ENCODE results near the gene BMP6. TPM values are rescaled to one million over a fixed set of nuclear protein-coding genes. Genes with fewer than 3 reads are reported as not detected.

BMP6 gene
- total and polyA plus RNA-seq, 2 of the 8 experiments (the other 6 are each of a cell fraction or from before 2014, with no cell fraction given) = 2.0 to 2.1 TPM

DNA sequence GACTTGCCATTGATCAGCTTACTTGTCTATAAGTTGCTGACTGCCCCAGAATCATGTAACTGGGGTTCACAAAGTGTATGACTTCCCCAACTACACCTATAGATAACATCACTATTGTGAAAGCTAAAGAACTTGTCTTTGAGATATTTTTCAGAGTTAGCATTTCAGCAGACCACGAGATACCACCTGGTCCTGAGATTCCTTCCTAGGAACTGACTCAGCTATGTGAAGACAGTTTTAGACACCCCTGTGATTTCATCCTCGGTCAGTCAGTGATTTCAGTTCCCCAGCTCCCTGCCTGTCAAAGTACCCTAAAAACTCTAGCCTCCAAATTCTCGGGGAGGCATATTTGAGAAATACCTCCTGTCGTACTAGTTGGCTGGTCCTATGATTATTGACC lies 122.3 kb downstream of the BMP6 start:
- H2BK5ac ChIP-seq (ENCODE audit: low read depth, low read length) = no peak overlapping the region
- H4K5ac ChIP-seq (ENCODE audit: insufficient read length, low read depth, low read length) = no peak overlapping the region
- H3K23ac ChIP-seq (ENCODE audit: insufficient read length) = no peak overlapping the region
- no peak overlapping the region for H2AFZ ChIP-seq (ENCODE audit: low read length)
- no peak for DNase-seq (ENCODE audit: low read depth in 1 of 2, low spot score in 2 of 2)
- no peak overlapping the region for H3K27ac ChIP-seq (ENCODE audit: low read depth, low read length)
- H4K91ac ChIP-seq (replicated peaks; ENCODE audit: insufficient read length, low read length) = no peak overlapping the region
- no peaks in the 10 kb centered on the region for H3K79me1 ChIP-seq (ENCODE audit: low read depth, low read length)
- H3K14ac ChIP-seq (ENCODE audit: insufficient read length) = no peak overlapping the region
- WGBS, 2 experiments (ENCODE audit: extremely low coverage in 1 of 2, insufficient coverage in 1 of 2, insufficient read length in 1 of 2, insufficient replicate concordance in 2 of 2, low coverage in 1 of 2, low lambda C conversion rate in 2 of 2, missing lambda C conversion rate in 1 of 2) = 80% methylated on average over 4 of the region's 4 CpGs; no CpG with 5 or more reads in 1 of the 2 experiments
- H2AK5ac ChIP-seq (ENCODE audit: low read depth, low read length) = no peak overlapping the region
- no peaks in the 10 kb centered on the region for H3K23me2 ChIP-seq (ENCODE audit: low read depth, low read length)
- no peak overlapping the region for H3K4ac ChIP-seq (replicated peaks; ENCODE audit: insufficient read length, low read depth, low read length)
- no peaks in the 10 kb centered on the region for H3K27me3 ChIP-seq (replicated peaks in 1 of 4; ENCODE audit: control insufficient read depth in 3 of 4, extremely low read depth in 1 of 4, insufficient read depth in 3 of 4, low read length in 3 of 4)
- no peak overlapping the region for H3K4me3 ChIP-seq (ENCODE audit: extremely low read depth in 1 of 4, insufficient read depth in 2 of 4, low read depth in 3 of 4, low read length in 4 of 4)
- no peaks in the 10 kb centered on the region for H3K4me1 ChIP-seq (replicated peaks in 1 of 4; ENCODE audit: control insufficient read depth in 3 of 4, insufficient read depth in 4 of 4, low read length in 3 of 4)
- H3K9me3 ChIP-seq (ENCODE audit: insufficient read depth in 2 of 2, low read depth in 1 of 2, low read length in 1 of 2) = peaks cover 8 to 15% of the 10 kb centered on the region in 2 experiments
- 0 out of 8 replicates have a peak, but pooled peaks cover 0 to 4% (median 0%) of the 10 kb centered on the region in 4 experiments for H3K36me3 ChIP-seq (ENCODE audit: control insufficient read depth in 2 of 4, insufficient read depth in 4 of 4, low read length in 3 of 4)
- no peak overlapping the region for H2BK15ac ChIP-seq (ENCODE audit: low read length)
- H3K79me2 ChIP-seq (ENCODE audit: control insufficient read depth in 1 of 2, insufficient read depth in 2 of 2, low read length in 2 of 2) = no peaks in the 10 kb centered on the region
- H4K20me1 ChIP-seq (replicated peaks in 1 of 2; ENCODE audit: control insufficient read depth in 1 of 2, insufficient read depth in 2 of 2, low read length in 2 of 2) = no peaks in the 10 kb centered on the region
- ChIA-PET POLR2A (ENCODE audit: partially characterized antibody) (no interaction called here), CTCF (ENCODE audit: partially characterized antibody) (no interaction called here)
- no peak overlapping the region for H3K56ac ChIP-seq (replicated peaks; ENCODE audit: insufficient read length, low read depth, low read length)
- H3K4me2 ChIP-seq (ENCODE audit: insufficient read depth in 1 of 2, low read depth in 2 of 2, low read length in 2 of 2) = no peak overlapping the region
- H2BK20ac ChIP-seq (ENCODE audit: low read length) = no peak overlapping the region
- no peak overlapping the region for H3K18ac ChIP-seq (ENCODE audit: extremely low read depth, low read length)
- H4K8ac ChIP-seq (ENCODE audit: extremely low read depth, insufficient read depth, low read length) = no peak overlapping the region
- FAIRE-seq = no peak
- no peak overlapping the region for H2BK120ac ChIP-seq (replicated peaks; ENCODE audit: low read depth, low read length)
- no peak overlapping the region for H2BK12ac ChIP-seq (ENCODE audit: low read depth, low read length)
- H3K9ac ChIP-seq (replicated peaks in 1 of 4; ENCODE audit: extremely low read depth in 1 of 4, low read depth in 3 of 4, low read length in 3 of 4) = no peak overlapping the region
- TF ChIP-seq RXRA (IDR thresholded peaks at IDR 0.05; ENCODE audit: insufficient read depth, low read depth, low read length) (no peak), TCF12 (IDR thresholded peaks at IDR 0.05; ENCODE audit: low read depth, low read length) (no peak), GTF2F1 (IDR thresholded peaks at IDR 0.05; ENCODE audit: borderline replicate concordance, low read depth, low read length) (no peak), BRCA1 (IDR thresholded peaks at IDR 0.05; ENCODE audit: low read depth, low read length) (no peak), TEAD4 (IDR thresholded peaks at IDR 0.05; ENCODE audit: low read depth, low read length) (no peak), SAP30 (IDR thresholded peaks at IDR 0.05; ENCODE audit: insufficient read depth, insufficient replicate concordance, low read length) (no peak), TAF7 (optimal IDR thresholded peaks at IDR 0.05; ENCODE audit: borderline replicate concordance, low read depth, low read length) (no peak), POLR2AphosphoS5 (IDR thresholded peaks at IDR 0.05; ENCODE audit: low read depth, low read length) (no peak), SP4 (IDR thresholded peaks at IDR 0.05; ENCODE audit: low read length) (no peak), CHD2 (IDR thresholded peaks at IDR 0.05; ENCODE audit: low read length) (no peak)
- TF ChIP-seq, protein P1, sequence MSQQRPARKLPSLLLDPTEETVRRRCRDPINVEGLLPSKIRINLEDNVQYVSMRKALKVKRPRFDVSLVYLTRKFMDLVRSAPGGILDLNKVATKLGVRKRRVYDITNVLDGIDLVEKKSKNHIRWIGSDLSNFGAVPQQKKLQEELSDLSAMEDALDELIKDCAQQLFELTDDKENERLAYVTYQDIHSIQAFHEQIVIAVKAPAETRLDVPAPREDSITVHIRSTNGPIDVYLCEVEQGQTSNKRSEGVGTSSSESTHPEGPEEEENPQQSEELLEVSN (IDR thresholded peaks at IDR 0.05) = no peak
- TF ChIP-seq, protein P2, sequence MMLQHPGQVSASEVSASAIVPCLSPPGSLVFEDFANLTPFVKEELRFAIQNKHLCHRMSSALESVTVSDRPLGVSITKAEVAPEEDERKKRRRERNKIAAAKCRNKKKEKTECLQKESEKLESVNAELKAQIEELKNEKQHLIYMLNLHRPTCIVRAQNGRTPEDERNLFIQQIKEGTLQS (IDR thresholded peaks at IDR 0.05; ENCODE audit: insufficient read depth, low read depth, low read length) = no peak
- TF ChIP-seq, protein P3, sequence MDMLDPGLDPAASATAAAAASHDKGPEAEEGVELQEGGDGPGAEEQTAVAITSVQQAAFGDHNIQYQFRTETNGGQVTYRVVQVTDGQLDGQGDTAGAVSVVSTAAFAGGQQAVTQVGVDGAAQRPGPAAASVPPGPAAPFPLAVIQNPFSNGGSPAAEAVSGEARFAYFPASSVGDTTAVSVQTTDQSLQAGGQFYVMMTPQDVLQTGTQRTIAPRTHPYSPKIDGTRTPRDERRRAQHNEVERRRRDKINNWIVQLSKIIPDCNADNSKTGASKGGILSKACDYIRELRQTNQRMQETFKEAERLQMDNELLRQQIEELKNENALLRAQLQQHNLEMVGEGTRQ (IDR thresholded peaks at IDR 0.05; ENCODE audit: low read length) = no peak

All from H1 (cell line).